Upper lobe of right lung (tissue), 1 donor: ENCODE data around the gene ARL13B. TPM values are rescaled to one million over a fixed set of nuclear protein-coding genes. Genes with fewer than 3 reads are reported as not detected.
"Not testable (repeated sequence)": the region's sequence is repeated elsewhere in the genome, so short reads cannot be mapped to it uniquely, and the experiment has no call there.

Source experiments
- ATAC-seq: fragments of 200-7000 bp; cut with Tn5 transposase; one replicate; pipeline ENCODE4 v1.9.1; 2020; ENCODE audit warnings: mild to moderate bottlenecking, moderate library complexity
- DNase-seq: peaks from one replicate; pipeline ENCODE4 v3.0.0-alpha.2; 2020
- H3K27ac ChIP-seq: fragments of 200-600 bp; one replicate; pipeline ENCODE4 v1.8.0; 2022
- H3K27me3 ChIP-seq: fragments of 200-600 bp; one replicate; pipeline ENCODE4 v1.8.0; 2022; ENCODE audit warnings: mild to moderate bottlenecking
- H3K36me3 ChIP-seq: fragments of 200-600 bp; one replicate; pipeline ENCODE4 v1.8.0; 2022
- H3K4me1 ChIP-seq: fragments of 200-600 bp; one replicate; pipeline ENCODE4 v1.8.0; 2022
- H3K4me3 ChIP-seq: fragments of 200-600 bp; one replicate; pipeline ENCODE4 v1.8.0; 2022; ENCODE audit warnings: mild to moderate bottlenecking
- H3K9me3 ChIP-seq: fragments of 200-600 bp; one replicate; pipeline ENCODE4 v1.8.0; 2022
- intact Hi-C: fragments of 100-400 bp; cut with DNase I; formaldehyde crosslinking; loops from one replicate; pipeline ENCODE4 v1.11.0; 2022
- total RNA-seq: library from RNA; stranded (reverse); fragmentation: NEBNext Ultra II Directional; extraction: Animal tissue kit (Norgen Biotek cat#: 25700); gene quantifications from one replicate; pipeline ENCODE4 v1.2.1, GENCODE V29; 2021
- TF ChIP-seq, protein P1 (sequence below): fragments of 200-600 bp; IDR thresholded peaks from one replicate; pipeline ENCODE4 v1.8.0; 2022; ENCODE audit warnings: antibody characterized with exemption
- donor health status: DM: no; HTN: yes; CAD: no; lungs with severe emphysema.

ARL13B gene
- total RNA-seq, 1 donor from 2014 or later: 20.3 TPM

DNA sequence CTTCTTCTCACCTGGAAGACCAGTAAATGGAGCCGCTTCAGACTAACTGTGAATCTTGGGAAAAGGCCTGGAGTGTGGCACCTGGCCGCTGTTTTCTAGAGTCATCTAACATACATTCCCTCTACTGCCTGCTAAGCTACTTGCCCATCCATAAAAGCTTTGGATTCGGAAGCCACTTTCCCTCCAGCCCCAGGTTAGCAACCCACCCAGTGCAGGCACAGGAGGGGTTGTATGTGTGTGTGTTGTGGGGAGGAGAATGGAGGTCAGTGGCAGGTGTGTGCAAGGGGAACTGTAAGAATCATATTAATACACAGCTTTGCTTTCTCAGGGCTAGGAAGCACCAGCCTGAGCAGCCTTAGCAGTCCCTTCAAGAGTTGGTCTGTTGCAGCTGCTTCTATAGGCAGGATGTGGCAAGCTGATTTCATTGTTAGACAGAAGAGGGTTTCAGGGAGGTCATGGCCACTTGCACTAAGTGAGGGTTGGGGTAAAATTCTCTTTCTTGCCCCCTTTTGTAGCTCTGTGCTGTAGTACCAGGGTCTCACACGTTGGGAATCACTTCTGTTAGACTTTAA is 91.8 kb downstream of the ARL13B start:
- no peaks in the 10 kb centered on the region for H3K9me3 ChIP-seq
- TF ChIP-seq, protein P1, sequence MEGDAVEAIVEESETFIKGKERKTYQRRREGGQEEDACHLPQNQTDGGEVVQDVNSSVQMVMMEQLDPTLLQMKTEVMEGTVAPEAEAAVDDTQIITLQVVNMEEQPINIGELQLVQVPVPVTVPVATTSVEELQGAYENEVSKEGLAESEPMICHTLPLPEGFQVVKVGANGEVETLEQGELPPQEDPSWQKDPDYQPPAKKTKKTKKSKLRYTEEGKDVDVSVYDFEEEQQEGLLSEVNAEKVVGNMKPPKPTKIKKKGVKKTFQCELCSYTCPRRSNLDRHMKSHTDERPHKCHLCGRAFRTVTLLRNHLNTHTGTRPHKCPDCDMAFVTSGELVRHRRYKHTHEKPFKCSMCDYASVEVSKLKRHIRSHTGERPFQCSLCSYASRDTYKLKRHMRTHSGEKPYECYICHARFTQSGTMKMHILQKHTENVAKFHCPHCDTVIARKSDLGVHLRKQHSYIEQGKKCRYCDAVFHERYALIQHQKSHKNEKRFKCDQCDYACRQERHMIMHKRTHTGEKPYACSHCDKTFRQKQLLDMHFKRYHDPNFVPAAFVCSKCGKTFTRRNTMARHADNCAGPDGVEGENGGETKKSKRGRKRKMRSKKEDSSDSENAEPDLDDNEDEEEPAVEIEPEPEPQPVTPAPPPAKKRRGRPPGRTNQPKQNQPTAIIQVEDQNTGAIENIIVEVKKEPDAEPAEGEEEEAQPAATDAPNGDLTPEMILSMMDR: no peak
- H3K4me3 ChIP-seq: no peak overlapping the region
- H3K36me3 ChIP-seq: peaks cover 18% of the 10 kb centered on the region
- intact Hi-C loops: no loop called here
- H3K27ac ChIP-seq: no peak overlapping the region
- no peaks in the 10 kb centered on the region for H3K27me3 ChIP-seq
- no peak for DNase-seq
- ATAC-seq: no peak
- H3K4me1 ChIP-seq: no peaks in the 10 kb centered on the region

DNA sequence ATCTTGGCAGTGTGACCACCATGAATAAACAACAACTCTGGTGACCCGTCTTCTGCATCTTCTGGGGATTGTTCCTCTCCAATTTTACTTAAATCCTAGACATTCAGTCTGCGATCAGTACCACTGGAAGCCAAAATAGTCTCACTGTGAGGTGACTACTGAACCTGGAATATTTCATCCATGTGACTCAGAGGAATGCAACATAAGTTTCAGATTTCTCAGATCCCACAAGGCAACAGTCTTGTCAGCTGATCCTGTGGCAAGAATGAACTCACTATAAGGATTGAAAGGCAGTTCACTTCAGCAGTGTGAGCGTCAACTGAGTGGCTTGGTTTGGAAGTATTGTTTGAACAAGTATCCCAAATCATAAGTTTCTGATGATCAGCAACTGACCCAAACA is 96.1 kb downstream of the ARL13B start:
- TF ChIP-seq, protein P1: no peak
- no peak for ATAC-seq
- intact Hi-C loops: no loop called here
- Histone ChIP-seq H3K27ac (no peak overlapping the region), H3K4me1 (no peaks in the 10 kb centered on the region), H3K27me3 (no peaks in the 10 kb centered on the region), H3K4me3 (no peak overlapping the region), H3K9me3 (no peaks in the 10 kb centered on the region), H3K36me3 (peaks cover 8% of the 10 kb centered on the region)
- DNase-seq: no peak

- ATAC-seq, H3K4me1 ChIP-seq, H3K9me3 ChIP-seq, intact Hi-C loops, DNase-seq, H3K27ac ChIP-seq, H3K4me3 ChIP-seq, H3K27me3 ChIP-seq: not testable (repeated sequence)
- H3K36me3 ChIP-seq: peaks cover 18% of the 10 kb centered on the region
These were observed 100.6 kb downstream of the ARL13B start for GRCh38 chr3:94080552-94080951.

DNA sequence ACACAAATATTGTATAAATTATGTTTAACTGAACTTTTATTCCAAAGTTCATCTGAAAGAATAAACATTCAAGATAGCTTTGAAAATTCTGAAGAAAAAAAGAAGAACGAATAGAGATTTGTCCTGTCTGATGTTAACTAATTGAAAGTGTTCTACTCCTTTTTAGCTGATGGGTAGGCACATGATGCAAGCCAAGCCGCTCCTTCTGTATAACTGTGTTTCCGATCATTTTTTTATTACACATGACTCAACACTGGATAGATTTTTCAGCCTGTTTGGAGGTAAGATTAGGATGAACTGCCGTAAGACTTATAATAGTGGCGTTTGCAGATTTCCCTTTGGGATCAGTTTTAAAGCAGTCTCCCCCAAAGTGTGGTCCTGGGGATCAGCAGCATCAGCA is 101.9 kb downstream of the ARL13B start:
- H3K27ac ChIP-seq: no peak overlapping the region
- H3K4me1 ChIP-seq: no peaks in the 10 kb centered on the region
- TF ChIP-seq, protein P1: no peak
- DNase-seq: no peak
- no peak overlapping the region for H3K4me3 ChIP-seq
- no peaks in the 10 kb centered on the region for H3K9me3 ChIP-seq
- no peaks in the 10 kb centered on the region for H3K27me3 ChIP-seq
- peaks cover 23% of the 10 kb centered on the region for H3K36me3 ChIP-seq
- intact Hi-C loops: no loop called here
- ATAC-seq: no peak

DNA sequence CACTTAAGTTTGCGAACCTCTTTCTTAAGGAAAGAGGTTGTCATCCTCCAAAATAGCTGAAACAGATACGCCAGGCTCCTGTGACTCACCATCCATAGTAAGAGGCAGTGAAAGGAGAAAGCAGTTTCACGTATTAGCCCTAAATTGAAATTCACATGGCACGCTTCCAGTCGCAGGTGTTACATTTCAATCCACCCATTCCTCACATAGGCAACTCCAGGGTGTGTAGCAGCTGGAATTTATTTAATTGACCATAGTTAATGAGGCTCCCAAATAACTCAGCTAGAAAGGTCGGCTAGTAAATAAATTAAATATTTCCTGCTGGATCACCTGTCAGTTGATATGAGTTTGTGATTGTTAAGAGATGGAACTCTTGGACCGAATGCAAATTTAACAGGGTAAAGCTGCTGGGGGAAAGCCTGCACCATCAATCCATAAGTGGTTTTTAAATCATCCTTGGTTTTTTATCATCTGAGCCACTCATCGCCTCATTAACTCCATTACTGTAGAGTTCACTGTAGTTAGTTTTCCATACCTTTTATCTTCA is 102.5 kb downstream of the ARL13B start:
- H3K4me3 ChIP-seq: no peak overlapping the region
- H3K27me3 ChIP-seq: no peaks in the 10 kb centered on the region
- H3K27ac ChIP-seq: no peak overlapping the region
- no peaks in the 10 kb centered on the region for H3K9me3 ChIP-seq
- H3K36me3 ChIP-seq: peaks cover 26% of the 10 kb centered on the region
- TF ChIP-seq, protein P1: no peak
- H3K4me1 ChIP-seq: no peaks in the 10 kb centered on the region
- DNase-seq: no peak
- intact Hi-C loops: no loop called here
- ATAC-seq: no peak

DNA sequence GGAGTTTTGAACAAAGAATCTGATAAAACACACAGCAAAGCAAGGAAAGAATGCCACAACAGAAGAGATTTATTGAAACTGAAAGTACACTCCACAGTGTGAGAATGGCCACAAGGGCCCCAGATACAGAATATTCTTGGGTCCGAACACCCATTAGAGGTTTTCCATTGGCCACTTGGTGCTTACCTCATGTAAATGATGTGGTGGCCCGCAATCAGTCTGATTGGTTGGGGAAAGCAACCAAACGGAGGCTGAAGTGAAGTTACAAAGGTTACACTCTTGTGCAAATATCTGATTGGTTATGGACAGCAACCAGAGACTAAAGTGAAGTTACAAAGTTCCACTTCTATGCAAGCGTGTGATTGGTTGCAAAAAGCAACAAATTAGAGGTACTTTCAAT is 103.3 kb downstream of the ARL13B start:
- Histone ChIP-seq H3K36me3 (peaks cover 28% of the 10 kb centered on the region), H3K27me3 (no peaks in the 10 kb centered on the region), H3K4me3 (no peak overlapping the region), H3K4me1 (no peaks in the 10 kb centered on the region), H3K9me3 (no peaks in the 10 kb centered on the region), H3K27ac (no peak overlapping the region)
- ATAC-seq (no peak), DNase-seq (no peak)
- intact Hi-C loops: no loop called here
- TF ChIP-seq, protein P1: no peak
